Fibroblast of villous mesenchyme (primary cell): ENCODE data around the gene SMARCD3. TPM values are rescaled to one million over a fixed set of nuclear protein-coding genes. Genes with fewer than 3 reads are reported as not detected.

Source experiments
- DNase-seq: peaks from one replicate; pipeline ENCODE4 v3.0.0-alpha.2; 2010; ENCODE audit warnings: low read depth
- H3K4me3 ChIP-seq: 2 replicates; pipeline ENCODE4 v1.5.1; 2011; ENCODE audit warnings: low read depth, mild to moderate bottlenecking, low read length
- CTCF ChIP-seq: IDR thresholded peaks from 2 replicates; pipeline ENCODE4 v1.5.1; 2012; ENCODE audit warnings: low read depth, mild to moderate bottlenecking, low read length; ENCODE audit not compliant: insufficient read depth
- total RNA-seq: library from RNA; depleted of rRNA; stranded (reverse); fragments of >200 nt; gene quantifications from 2 replicates; pipeline ENCODE4 v1.2.3, GENCODE V29; 2012

SMARCD3 gene
- 32.0 and 49.3 TPM in 2 replicates for total RNA-seq

- peak within 1 kb of the TSS; percentile 79 for H3K4me3 ChIP-seq
- TF ChIP-seq CTCF: no peak
- peak; percentile 76 for DNase-seq
These were observed at the start of gene SMARCD3 for GRCh38 chr7:151248346-151249033. TSS of gene SMARCD3 (minus strand) at chr7:151248694. CDS start at chr7:151248562, 132 bp downstream.

- no peak overlapping the region for H3K4me3 ChIP-seq
- TF ChIP-seq CTCF: no peak
- DNase-seq: no peak
These were observed 47.9 kb upstream of the SMARCD3 start for GRCh38 chr7:151296202-151296992.

GRCh38 chr7:151292850-151293249, 44.4 kb upstream of the SMARCD3 start:
- TF ChIP-seq CTCF: no peak
- DNase-seq: no peak
- H3K4me3 ChIP-seq: no peak overlapping the region

- no peak overlapping the region for H3K4me3 ChIP-seq
- no peak for TF ChIP-seq CTCF
- no peak for DNase-seq
These were observed 42.7 kb upstream of the SMARCD3 start for GRCh38 chr7:151291206-151291605.

GRCh38 chr7:151290355-151290760, 41.9 kb upstream of the SMARCD3 start:
- H3K4me3 ChIP-seq: no peak overlapping the region
- TF ChIP-seq CTCF: no peak
- DNase-seq: no peak

GRCh38 chr7:151289891-151290290, 41.4 kb upstream of the SMARCD3 start:
- no peak for TF ChIP-seq CTCF
- no peak for DNase-seq
- H3K4me3 ChIP-seq: no peak overlapping the region
